Measurements from ENCODE around the gene NIM1K.
"Not testable (repeated sequence)": the region's sequence is repeated elsewhere in the genome, so short reads cannot be mapped to it uniquely, and the experiment has no call there.

NIM1K gene

GRCh38 chr5:43287493-43287892, 95.5 kb downstream of the NIM1K start:
- Histone ChIP-seq H3K27me3 (ENCODE audit: low read depth) (no peaks in the 10 kb centered on the region), H3K4me3 (no peak overlapping the region), H3K9me3 (no peaks in the 10 kb centered on the region), H3K36me3 (replicated peaks) (peaks cover 31% of the 10 kb centered on the region), H3K4me1 (no peaks in the 10 kb centered on the region)
- DNase-seq (ENCODE audit: low spot score in 2 of 2): no peak
- in situ Hi-C loops (cut with MboI; ENCODE audit: low sequenced_read_pairs): no loop called here

DNA sequence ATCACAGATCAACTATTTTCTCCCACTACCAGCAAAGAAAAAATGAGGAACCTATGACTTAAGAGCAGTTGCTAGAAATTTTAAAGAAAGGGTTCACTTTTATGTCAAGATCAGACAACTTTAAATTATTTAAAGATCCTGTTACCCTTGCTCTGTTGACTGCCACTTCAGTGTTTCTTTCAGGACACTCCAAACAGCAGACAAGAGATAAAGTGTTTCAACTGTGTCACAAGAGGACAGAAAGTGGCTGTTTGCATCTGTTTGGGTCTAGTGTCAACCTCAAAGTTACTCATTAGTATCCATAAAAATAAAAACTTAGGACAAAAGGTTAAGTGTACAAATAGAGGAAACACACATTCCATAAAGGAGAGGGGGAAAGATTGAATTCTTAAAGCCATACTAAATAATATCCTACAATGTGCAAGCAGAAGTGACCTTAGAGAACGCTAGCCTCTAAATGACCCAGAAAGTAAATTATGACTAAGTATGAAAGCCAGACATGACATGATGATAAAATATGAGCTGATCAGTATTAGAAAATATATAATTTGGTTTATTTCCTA, 96.3 kb downstream of the NIM1K start:
- in situ Hi-C loops (cut with MboI; ENCODE audit: low sequenced_read_pairs): no loop called here
- Histone ChIP-seq H3K4me1 (no peaks in the 10 kb centered on the region), H3K27me3 (ENCODE audit: low read depth) (no peaks in the 10 kb centered on the region), H3K4me3 (no peak overlapping the region), H3K36me3 (replicated peaks) (peaks cover 39% of the 10 kb centered on the region), H3K9me3 (no peaks in the 10 kb centered on the region)
- no peak for DNase-seq (ENCODE audit: low spot score in 2 of 2)

DNA sequence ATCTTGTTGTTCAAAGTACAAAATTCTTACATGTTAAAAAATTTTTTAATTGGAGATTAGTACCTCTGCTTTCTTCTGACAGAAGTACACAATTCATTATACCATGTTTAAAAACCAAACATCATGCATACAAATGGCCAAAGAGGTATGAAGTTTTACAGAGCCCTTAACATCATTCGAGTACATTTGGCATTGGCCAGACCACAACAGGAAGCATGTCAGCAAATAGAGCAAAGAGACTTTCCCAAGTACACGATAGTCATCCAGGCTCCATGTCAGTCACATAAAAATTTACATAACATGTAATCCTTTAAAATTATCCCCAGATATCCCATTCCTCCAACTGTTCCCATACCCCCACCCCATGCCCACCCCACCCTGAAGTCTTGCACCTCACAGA, 98.7 kb downstream of the NIM1K start:
- Histone ChIP-seq H3K4me3 (no peak overlapping the region), H3K9me3 (no peaks in the 10 kb centered on the region), H3K4me1 (no peaks in the 10 kb centered on the region), H3K27me3 (ENCODE audit: low read depth) (no peaks in the 10 kb centered on the region), H3K36me3 (replicated peaks) (peaks cover 61% of the 10 kb centered on the region)
- no peak for DNase-seq (ENCODE audit: low spot score in 2 of 2)
- in situ Hi-C loops (cut with MboI; ENCODE audit: low sequenced_read_pairs): no loop called here

- DNase-seq (ENCODE audit: low spot score in 2 of 2): no peak
- Histone ChIP-seq H3K9me3 (no peaks in the 10 kb centered on the region), H3K27me3 (ENCODE audit: low read depth) (no peaks in the 10 kb centered on the region), H3K4me1 (no peaks in the 10 kb centered on the region), H3K4me3 (no peak overlapping the region), H3K36me3 (replicated peaks) (peaks cover 82% of the 10 kb centered on the region)
- in situ Hi-C loops (cut with MboI; ENCODE audit: low sequenced_read_pairs): no loop called here
Measured at GRCh38 chr5:43294226-43294625, 102.2 kb downstream of the NIM1K start.

DNA sequence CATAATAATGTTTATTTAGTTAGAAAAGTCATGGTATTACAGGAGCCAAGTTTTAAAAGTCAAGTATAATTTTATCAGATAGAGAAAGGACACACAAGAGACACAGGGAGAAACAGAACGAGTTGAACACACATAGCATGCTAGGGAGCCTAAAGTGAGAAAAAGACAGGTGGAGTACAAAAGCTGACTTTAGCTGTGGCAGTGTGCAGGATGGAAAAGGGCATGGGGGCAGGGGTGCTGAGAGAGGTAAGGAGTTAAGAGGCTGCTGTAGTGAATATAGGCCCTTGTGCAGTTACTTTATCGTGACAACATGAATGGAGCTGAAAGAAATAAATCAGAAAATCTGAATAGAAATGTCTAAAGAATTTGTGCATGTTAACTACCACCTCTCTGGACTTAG, 103.2 kb downstream of the NIM1K start:
- DNase-seq (ENCODE audit: low spot score in 2 of 2): no peak
- Histone ChIP-seq H3K27me3 (ENCODE audit: low read depth) (no peaks in the 10 kb centered on the region), H3K9me3 (no peaks in the 10 kb centered on the region), H3K4me1 (no peaks in the 10 kb centered on the region), H3K36me3 (replicated peaks) (peaks cover 87% of the 10 kb centered on the region), H3K4me3 (no peak overlapping the region)
- in situ Hi-C loops (cut with MboI; ENCODE audit: low sequenced_read_pairs): no loop called here

GRCh38 chr5:43296835-43297234, 104.8 kb downstream of the NIM1K start:
- Histone ChIP-seq H3K27me3 (ENCODE audit: low read depth) (no peaks in the 10 kb centered on the region), H3K36me3 (replicated peaks) (peaks cover 75% of the 10 kb centered on the region), H3K4me1 (no peaks in the 10 kb centered on the region), H3K9me3 (no peaks in the 10 kb centered on the region), H3K4me3 (no peak overlapping the region)
- in situ Hi-C loops (cut with MboI; ENCODE audit: low sequenced_read_pairs): no loop called here
- DNase-seq (ENCODE audit: low spot score in 2 of 2): no peak

DNA sequence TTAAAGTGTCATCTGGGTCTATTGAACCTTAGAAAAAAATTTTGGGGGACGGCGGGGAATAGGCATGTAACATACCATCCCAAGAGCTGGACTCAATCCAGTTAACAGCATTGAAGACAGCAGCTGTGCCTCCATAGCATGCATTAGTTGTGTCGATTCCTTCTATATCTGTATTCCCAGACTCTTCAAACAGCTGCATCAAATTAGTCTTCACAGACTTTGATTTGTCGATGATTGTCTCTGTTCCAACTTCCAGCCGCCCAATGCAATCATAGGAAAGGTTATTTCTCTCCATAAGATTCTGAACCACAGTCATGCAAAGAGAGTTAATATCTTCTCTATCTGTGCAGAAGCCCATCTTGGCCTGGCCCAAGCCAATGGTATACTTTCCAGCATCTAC, 106.4 kb downstream of the NIM1K start:
- no peak for DNase-seq (ENCODE audit: low spot score in 2 of 2)
- Histone ChIP-seq H3K27me3 (ENCODE audit: low read depth) (no peaks in the 10 kb centered on the region), H3K9me3 (no peaks in the 10 kb centered on the region), H3K4me1 (no peaks in the 10 kb centered on the region), H3K36me3 (replicated peaks) (peaks cover 66% of the 10 kb centered on the region), H3K4me3 (no peak overlapping the region)
- in situ Hi-C loops (cut with MboI; ENCODE audit: low sequenced_read_pairs): no loop called here

- DNase-seq (ENCODE audit: low spot score in 2 of 2): no peak
- Histone ChIP-seq H3K4me3 (no peak overlapping the region), H3K27me3 (ENCODE audit: low read depth) (no peaks in the 10 kb centered on the region), H3K36me3 (replicated peaks) (peaks cover 52% of the 10 kb centered on the region), H3K9me3 (no peaks in the 10 kb centered on the region), H3K4me1 (no peaks in the 10 kb centered on the region)
- in situ Hi-C loops (cut with MboI; ENCODE audit: low sequenced_read_pairs): no loop called here
Measured at GRCh38 chr5:43300112-43300511, 108.1 kb downstream of the NIM1K start.

GRCh38 chr5:43301653-43302091, 109.6 kb downstream of the NIM1K start:
- DNase-seq (ENCODE audit: low spot score in 2 of 2): no peak
- no peak overlapping the region for H3K4me3 ChIP-seq
- no peaks in the 10 kb centered on the region for H3K27me3 ChIP-seq (ENCODE audit: low read depth)
- H3K9me3 ChIP-seq: no peaks in the 10 kb centered on the region
- in situ Hi-C loops (cut with MboI; ENCODE audit: low sequenced_read_pairs): no loop called here
- no peaks in the 10 kb centered on the region; the same call in 1 of the 2 replicates for H3K4me1 ChIP-seq
- H3K36me3 ChIP-seq (replicated peaks): peaks cover 37% of the 10 kb centered on the region

DNA sequence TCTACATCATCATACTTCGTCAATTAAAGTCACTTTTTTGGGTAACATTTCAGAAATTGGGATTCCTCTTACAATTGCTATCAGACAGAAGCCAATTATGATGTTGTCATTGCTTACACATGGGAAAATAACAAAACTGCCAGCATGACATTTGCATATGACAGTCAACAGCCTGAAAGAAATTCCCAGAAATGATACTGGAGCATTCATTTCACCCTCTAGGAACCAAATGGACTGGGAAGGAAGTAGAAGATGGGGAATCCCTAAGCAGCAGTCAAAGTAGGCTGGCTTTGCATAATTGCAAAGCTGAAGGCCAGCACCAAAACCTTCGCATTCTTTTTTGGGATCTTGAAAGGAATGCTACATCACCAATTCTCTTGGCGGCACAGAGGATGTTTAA, 110.5 kb downstream of the NIM1K start:
- Histone ChIP-seq H3K9me3 (no peaks in the 10 kb centered on the region), H3K4me1 (no peaks in the 10 kb centered on the region; the same call in none of the 2 replicates), H3K4me3 (no peak overlapping the region), H3K36me3 (replicated peaks) (peaks cover 28% of the 10 kb centered on the region), H3K27me3 (ENCODE audit: low read depth) (no peaks in the 10 kb centered on the region)
- in situ Hi-C loops (cut with MboI; ENCODE audit: low sequenced_read_pairs): no loop called here
- DNase-seq (ENCODE audit: low spot score in 2 of 2): no peak

GRCh38 chr5:43303242-43303641, 111.2 kb downstream of the NIM1K start:
- Histone ChIP-seq H3K27me3 (ENCODE audit: low read depth) (no peaks in the 10 kb centered on the region), H3K4me1 (peaks cover 3% of the 10 kb centered on the region), H3K4me3 (no peak overlapping the region), H3K36me3 (replicated peaks) (peaks cover 23% of the 10 kb centered on the region), H3K9me3 (no peaks in the 10 kb centered on the region)
- in situ Hi-C loops (cut with MboI; ENCODE audit: low sequenced_read_pairs): no loop called here
- no peak for DNase-seq (ENCODE audit: low spot score in 2 of 2)

DNA sequence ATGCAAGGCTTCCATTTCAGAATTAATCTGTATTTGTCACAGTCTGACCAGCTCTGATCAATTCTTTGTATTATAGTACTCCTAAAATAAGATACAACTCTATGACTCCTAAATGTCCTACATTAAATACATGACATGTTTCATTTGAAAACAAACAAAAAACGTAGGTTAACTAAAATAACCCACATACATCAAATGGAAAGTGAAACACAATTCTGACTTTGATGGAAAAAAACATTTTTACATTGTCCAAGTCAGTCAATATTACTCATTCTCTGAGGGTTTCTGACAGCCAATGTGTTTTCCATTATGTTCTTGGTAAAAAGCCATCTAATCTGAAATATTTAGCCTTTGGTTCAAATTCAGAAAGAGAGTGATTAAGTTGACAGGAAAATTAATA, 112.5 kb downstream of the NIM1K start:
- H3K27me3 ChIP-seq (ENCODE audit: low read depth): no peaks in the 10 kb centered on the region
- peaks cover 13% of the 10 kb centered on the region for H3K36me3 ChIP-seq (replicated peaks)
- H3K9me3 ChIP-seq: no peaks in the 10 kb centered on the region
- DNase-seq (ENCODE audit: low spot score in 2 of 2): no peak
- H3K4me3 ChIP-seq: no peak overlapping the region
- in situ Hi-C loops (cut with MboI; ENCODE audit: low sequenced_read_pairs): no loop called here
- H3K4me1 ChIP-seq: peaks cover 15% of the 10 kb centered on the region

DNA sequence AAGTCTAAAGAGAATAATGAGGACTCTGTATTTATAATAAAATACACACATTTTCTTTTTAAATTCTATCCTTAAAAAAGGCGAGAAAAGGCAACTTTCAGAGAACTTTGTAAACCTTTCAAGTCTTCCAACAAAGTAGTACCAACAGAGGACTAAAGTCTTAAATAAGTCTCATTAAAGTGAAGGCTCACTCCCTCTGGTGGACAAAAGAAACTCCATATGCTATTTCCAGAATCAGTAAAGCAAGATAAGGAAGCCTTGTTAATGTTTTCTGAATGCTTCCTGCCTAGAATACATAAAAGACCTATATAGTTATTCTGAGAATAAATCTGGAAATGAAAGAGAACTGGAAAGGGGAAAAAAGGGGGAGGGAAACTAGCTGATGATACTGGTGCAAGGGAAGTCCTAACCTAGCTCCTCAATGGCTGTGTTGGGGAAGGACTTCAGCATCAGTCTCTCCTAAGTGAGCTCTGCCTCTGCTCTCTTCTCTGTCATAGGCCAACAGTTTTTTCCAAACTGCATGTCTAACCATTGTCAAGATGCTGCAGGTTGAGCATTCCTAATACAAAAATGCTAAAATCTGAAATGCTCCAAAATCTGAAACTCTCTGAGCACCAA, 114.0 kb downstream of the NIM1K start:
- no peak overlapping the region for H3K4me3 ChIP-seq
- H3K4me1 ChIP-seq: peaks cover 27% of the 10 kb centered on the region
- peak in 1 of 2 experiments; percentile 71 for DNase-seq (ENCODE audit: low spot score in 2 of 2)
- no peaks in the 10 kb centered on the region for H3K27me3 ChIP-seq (ENCODE audit: low read depth)
- in situ Hi-C loops (cut with MboI; ENCODE audit: low sequenced_read_pairs): no loop called here
- peaks cover 6% of the 10 kb centered on the region; the same call in 1 of the 2 replicates for H3K36me3 ChIP-seq (replicated peaks)
- H3K9me3 ChIP-seq: no peaks in the 10 kb centered on the region

- H3K27me3 ChIP-seq (ENCODE audit: low read depth); H3K9me3 ChIP-seq; H3K36me3 ChIP-seq (replicated peaks); H3K4me3 ChIP-seq; in situ Hi-C loops (cut with MboI; ENCODE audit: low sequenced_read_pairs); DNase-seq (ENCODE audit: low spot score in 2 of 2): not testable (repeated sequence)
- H3K4me1 ChIP-seq: peaks cover 35% of the 10 kb centered on the region
Measured at GRCh38 chr5:43306954-43307353, 114.9 kb downstream of the NIM1K start.

GRCh38 chr5:43309122-43309521, 117.1 kb downstream of the NIM1K start:
- no peak for DNase-seq (ENCODE audit: low spot score in 2 of 2)
- H3K9me3 ChIP-seq: no peaks in the 10 kb centered on the region
- no peaks in the 10 kb centered on the region; the same call in 1 of the 2 replicates for H3K36me3 ChIP-seq (replicated peaks)
- H3K4me3 ChIP-seq: no peak overlapping the region
- no peaks in the 10 kb centered on the region for H3K27me3 ChIP-seq (ENCODE audit: low read depth)
- H3K4me1 ChIP-seq: peaks cover 41% of the 10 kb centered on the region
- in situ Hi-C loops (cut with MboI; ENCODE audit: low sequenced_read_pairs): no loop called here

All from HAP-1 (cell line).